ENCODE data around the gene GPBP1L1. TPM values are rescaled to one million over a fixed set of nuclear protein-coding genes. Genes with fewer than 3 reads are reported as not detected.

The GPBP1L1 gene
- total and polyA plus RNA-seq, 12 donors: 34.5 to 122 (median 79.1) TPM

- Histone ChIP-seq H3K27ac (peak overlapping the region in 4 of 5 donors; percentile 87 to 95 (median 91)), H3K4me3 (peak overlapping the region in 3 of 4 donors; percentile 80 to 89 (median 89)), H3K36me3 (replicated peaks in 1 of 2) (no peaks in the 10 kb centered on the region), H3K27me3 (no peaks in the 10 kb centered on the region), H3K4me1 (replicated peaks in 1 of 2) (peaks cover 15 to 28% of the 10 kb centered on the region in 2 donors), H3K9me3 (replicated peaks in 1 of 3) (no peaks in the 10 kb centered on the region)
- DNase-seq: no peak
- 0 to 3% (median 2%) methylated on average over 5 of the region's 5 CpGs for WGBS, 4 donors
- TF ChIP-seq POLR2A (IDR thresholded peaks at IDR 0.05): no peak
- no peak for TF ChIP-seq CTCF (IDR thresholded peaks at IDR 0.05)
- intact Hi-C loops (cut with DNase I): loop anchor here in 1 of 2 donors (10.0 kb wide), 1 partner anchor 100 kb away; the partner anchor contains the start of genes GPBP1L1 and TMEM69
Observed at GRCh38 chr1:45585110-45585426, 101.3 kb downstream of the GPBP1L1 start.

DNA sequence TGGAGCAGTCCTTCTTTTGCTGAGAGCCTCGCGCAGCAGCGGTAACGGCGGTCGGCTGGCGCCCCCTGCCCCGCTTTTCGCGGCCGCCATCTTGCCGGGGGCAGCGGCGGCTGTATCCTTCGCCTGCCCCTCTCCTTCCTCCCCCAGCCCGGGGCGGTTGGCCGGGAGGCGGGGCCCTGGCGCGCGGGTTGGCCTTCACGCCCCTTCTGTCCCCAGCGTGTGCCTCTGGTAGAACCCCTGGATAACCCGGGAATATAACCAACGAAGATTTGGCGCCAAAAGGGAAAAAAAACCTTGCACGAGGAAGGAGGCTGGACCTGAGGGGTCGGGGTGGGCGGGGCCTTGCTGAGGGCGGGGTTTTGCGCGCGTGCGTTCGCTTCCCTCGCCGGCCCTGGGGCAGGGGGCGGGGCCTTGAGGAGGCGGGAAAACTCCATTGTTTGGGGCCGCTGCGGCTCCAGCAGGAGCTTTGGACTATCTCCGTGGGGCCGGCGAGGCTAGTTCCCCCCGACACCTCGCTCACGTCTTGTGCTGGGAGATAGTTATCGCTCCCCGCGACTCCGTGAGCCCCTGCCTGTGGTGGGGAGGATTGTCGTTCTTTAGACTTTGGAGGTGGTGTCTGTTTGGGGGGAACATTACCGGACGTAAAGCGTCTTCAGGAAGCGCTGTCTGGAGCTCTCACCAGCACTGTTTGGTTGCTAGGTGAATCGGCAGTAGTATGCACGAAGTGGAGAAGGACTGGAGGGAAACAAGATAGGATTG, 101.8 kb downstream of the GPBP1L1 start:
- 0 to 2% (median 1%) methylated on average over 15 to 59 of the region's 59 CpGs for WGBS, 4 donors
- TF ChIP-seq CTCF (IDR thresholded peaks at IDR 0.05) (peak in 1 of 6 experiments; percentile 0), POLR2A (IDR thresholded peaks at IDR 0.05) (no peak)
- Histone ChIP-seq H3K36me3 (replicated peaks in 1 of 2) (no peaks in the 10 kb centered on the region), H3K4me1 (replicated peaks in 1 of 2) (peaks cover 13 to 24% of the 10 kb centered on the region in 2 donors), H3K27ac (peak overlapping the region; percentile 57 to 95 (median 90)), H3K9me3 (replicated peaks in 1 of 3) (no peaks in the 10 kb centered on the region), H3K27me3 (no peaks in the 10 kb centered on the region), H3K4me3 (peak overlapping the region; percentile 28 to 89 (median 84))
- DNase-seq: peak; percentile 85 to 92 (median 89)
- intact Hi-C loops (cut with DNase I): loop anchor here in 1 of 2 donors (10.0 kb wide), 1 partner anchor 100 kb away; the partner anchor contains the start of genes GPBP1L1 and TMEM69

DNA sequence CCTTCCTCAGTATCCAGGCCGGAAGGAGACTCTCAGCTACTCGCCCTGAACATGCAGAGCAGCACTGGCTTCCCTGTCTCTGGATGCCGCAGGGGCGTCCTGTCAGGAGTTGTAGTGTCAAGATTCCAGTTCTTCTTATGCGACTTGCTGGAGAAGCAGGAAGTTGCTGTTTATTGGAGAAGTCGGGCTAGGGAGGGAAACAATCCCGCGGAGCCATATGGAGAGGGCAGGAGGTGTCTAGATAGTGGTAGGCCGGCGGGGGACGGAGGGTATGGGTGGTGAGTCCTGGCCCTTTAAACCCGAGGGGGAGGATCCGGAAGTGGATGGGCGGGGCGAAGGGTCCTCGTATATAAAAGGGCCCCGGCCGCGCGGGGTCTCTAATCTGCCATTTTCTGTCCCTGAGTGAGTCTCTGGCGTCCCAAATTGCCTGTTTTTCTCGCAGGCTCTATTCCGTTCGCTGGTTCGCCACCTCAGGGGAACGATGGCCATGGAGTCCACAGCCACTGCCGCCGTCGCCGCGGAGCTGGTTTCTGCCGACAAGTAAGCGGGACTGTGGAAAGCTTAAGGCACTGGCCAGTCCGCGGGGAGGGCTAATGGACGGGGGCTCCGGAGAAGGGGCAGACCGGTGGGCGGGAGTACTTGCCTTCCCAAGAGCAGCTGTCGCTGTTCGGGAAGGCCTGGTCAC, 102.5 kb downstream of the GPBP1L1 start, which contains the start of gene NASP:
Gene NASP, plus strand, starts transcription at position 376 of the 685 bp plus-strand sequence. Its CDS starts 106 bp downstream, at position 482.
- Histone ChIP-seq H3K27me3 (no peaks in the 10 kb centered on the region), H3K9me3 (replicated peaks in 1 of 3) (peaks cover 0 to 2% (median 0%) of the 10 kb centered on the region in 3 donors), H3K4me1 (replicated peaks in 1 of 2) (peaks cover 13 to 24% of the 10 kb centered on the region in 2 donors), H3K36me3 (replicated peaks in 1 of 2) (no peaks in the 10 kb centered on the region), H3K4me3 (peak within 1 kb of the TSS; percentile 28 to 89 (median 84)), H3K27ac (peak within 1 kb of the TSS; percentile 57 to 95 (median 90))
- TF ChIP-seq POLR2A (IDR thresholded peaks at IDR 0.05): peak; percentile 85 to 90
- TF ChIP-seq CTCF (IDR thresholded peaks at IDR 0.05): peak in 1 of 6 experiments; percentile 4
- WGBS, 4 donors: 0 to 1% (median 0%) methylated on average over 13 to 41 of the region's 41 CpGs
- DNase-seq: peak; percentile 87 to 96 (median 88)
- intact Hi-C loops (cut with DNase I): loop anchor here in 1 of 2 donors (10.0 kb wide), 1 partner anchor 101 kb away; the partner anchor contains the start of genes GPBP1L1 and TMEM69

DNA sequence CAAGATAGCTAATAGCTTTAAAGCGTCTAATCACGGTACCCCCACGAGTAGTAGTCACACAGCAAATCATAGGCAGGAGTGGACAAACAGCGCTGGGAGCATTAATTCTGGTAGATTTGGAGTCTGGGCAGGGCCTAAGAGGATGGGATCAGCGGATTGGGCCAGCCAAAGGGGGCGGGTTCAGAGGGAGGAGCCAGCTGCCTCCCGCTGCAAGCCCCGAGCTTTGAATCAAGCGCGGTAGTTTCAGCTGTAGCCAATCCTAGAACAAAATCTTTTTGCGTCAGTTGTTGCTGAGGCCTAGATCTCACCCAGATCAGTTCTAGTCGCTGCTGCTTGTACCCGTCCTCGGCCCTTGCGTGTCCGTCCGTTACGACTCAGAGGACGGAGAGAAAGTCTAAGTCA, 103.1 kb downstream of the GPBP1L1 start:
- peak overlapping the region; percentile 57 to 95 (median 90) for H3K27ac ChIP-seq
- peak; percentile 94 to 99 (median 98) for DNase-seq

More for the DNA sequence above, 103.1 kb downstream of the GPBP1L1 start:
- Histone ChIP-seq H3K27me3 (no peaks in the 10 kb centered on the region), H3K36me3 (replicated peaks in 1 of 2) (no peaks in the 10 kb centered on the region), H3K9me3 (replicated peaks in 1 of 3) (peaks cover 0 to 7% (median 0%) of the 10 kb centered on the region in 3 donors), H3K4me3 (peak overlapping the region; percentile 13 to 89 (median 84)), H3K4me1 (replicated peaks in 1 of 2) (peaks cover 13 to 24% of the 10 kb centered on the region in 2 donors)
- no peak for TF ChIP-seq CTCF (IDR thresholded peaks at IDR 0.05)
- TF ChIP-seq POLR2A (IDR thresholded peaks at IDR 0.05): no peak
- intact Hi-C loops (cut with DNase I): loop anchor here in 1 of 2 donors (10.0 kb wide), 1 partner anchor 102 kb away; the partner anchor contains the start of genes GPBP1L1 and TMEM69
- 0 to 1% (median 0%) methylated on average over 11 to 19 of the region's 19 CpGs for WGBS, 4 donors
